ENCODE data around the gene USP35.
A peak's percentile ranks its signal among the peaks of the same experiment; 100 is the strongest.

The USP35 gene

DNA sequence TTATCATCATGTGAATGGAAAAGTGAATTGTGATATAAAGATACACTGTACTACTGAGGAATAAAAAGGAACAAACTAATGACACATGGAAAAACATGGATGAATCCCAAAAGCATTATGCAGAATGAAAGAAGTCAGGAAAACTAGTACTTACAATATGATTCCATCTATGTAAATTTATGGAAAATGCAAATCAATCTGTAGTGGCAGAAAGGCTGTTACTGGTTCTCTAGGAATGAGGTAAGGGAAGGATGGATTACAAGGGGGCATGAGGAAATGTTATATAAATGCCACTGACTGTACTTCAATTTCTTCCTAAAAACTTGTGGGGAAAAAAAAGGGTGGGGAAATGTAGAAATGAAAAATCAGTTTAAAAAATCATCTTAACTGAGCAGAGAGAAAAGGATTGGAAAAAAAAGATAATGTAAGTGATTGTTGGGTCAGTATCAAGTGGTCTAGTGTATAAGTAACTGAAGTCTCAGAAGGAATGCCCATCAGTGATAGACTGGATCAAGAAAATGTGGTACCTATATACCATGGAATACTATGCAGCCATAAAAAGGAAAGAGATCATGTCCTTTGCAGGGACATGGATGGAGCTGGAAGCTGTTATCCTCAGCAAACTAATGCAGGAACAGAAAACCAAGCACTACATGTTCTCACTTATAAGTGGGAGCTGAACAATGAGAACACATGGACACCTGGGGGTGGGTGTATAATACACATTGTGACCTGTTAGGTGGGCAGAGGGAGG lies 48.8 kb downstream of the USP35 start:
- no peak for DNase-seq (ENCODE audit: low spot score)

DNA sequence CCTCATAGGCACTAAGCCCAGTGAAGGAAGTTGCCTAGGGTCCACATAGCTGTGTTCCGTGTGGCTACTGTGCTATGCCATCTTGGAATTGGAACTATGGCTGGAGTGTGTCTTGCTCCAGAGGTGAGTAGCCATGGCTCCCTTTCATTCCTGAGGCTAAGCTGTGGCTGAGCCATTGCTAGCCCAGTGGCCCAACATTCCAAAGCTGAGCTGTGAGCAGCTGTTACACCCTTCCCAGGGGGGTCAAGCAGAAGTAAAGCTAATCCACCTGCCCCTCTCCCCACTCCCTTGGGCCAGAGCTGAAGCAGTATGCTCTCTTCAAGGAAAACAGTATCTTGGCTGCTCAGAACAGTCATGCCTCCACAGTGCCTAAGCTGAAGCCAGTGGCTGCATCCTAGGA lies 51.1 kb downstream of the USP35 start:
- DNase-seq (ENCODE audit: low spot score): no peak

DNA sequence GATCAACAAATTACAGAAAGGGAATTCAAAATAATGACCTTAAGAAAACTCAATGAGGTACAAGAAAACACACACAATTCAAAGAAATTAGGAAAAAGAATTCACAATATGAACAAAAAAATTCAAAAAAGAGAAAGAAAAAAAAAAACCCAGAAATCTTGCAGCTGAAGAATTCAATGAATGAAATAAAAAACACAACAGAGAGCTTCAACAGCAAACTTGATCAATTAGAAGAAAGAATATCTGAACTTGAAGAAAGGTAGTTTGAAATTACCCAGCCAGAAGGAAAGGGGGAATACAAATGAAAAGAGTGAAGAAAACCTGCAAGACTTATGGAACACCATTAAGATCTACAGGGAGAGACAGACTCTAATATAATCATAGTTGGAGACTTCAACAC lies 52.8 kb downstream of the USP35 start:
- no peak for DNase-seq (ENCODE audit: low spot score)

DNA sequence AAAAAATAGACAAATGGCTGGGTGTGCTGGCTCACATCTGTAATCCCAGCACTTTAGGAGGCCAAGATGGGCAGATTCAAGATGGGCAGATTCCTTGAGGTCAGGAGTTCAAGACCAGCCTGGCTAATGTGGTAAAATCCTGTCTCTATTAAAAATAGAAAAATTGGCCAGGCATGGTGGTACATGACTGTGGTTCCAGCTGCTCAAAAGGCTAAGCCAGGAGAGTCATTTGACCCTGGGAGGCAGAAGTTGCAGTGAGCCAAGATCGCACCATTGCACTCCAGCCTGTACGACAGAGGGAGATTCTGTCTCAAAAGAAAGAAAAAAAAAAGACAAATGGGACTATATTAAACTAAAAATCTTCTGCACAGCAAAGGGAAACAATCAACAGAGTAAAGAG lies 55.4 kb downstream of the USP35 start:
- no peak for DNase-seq (ENCODE audit: low spot score)

DNA sequence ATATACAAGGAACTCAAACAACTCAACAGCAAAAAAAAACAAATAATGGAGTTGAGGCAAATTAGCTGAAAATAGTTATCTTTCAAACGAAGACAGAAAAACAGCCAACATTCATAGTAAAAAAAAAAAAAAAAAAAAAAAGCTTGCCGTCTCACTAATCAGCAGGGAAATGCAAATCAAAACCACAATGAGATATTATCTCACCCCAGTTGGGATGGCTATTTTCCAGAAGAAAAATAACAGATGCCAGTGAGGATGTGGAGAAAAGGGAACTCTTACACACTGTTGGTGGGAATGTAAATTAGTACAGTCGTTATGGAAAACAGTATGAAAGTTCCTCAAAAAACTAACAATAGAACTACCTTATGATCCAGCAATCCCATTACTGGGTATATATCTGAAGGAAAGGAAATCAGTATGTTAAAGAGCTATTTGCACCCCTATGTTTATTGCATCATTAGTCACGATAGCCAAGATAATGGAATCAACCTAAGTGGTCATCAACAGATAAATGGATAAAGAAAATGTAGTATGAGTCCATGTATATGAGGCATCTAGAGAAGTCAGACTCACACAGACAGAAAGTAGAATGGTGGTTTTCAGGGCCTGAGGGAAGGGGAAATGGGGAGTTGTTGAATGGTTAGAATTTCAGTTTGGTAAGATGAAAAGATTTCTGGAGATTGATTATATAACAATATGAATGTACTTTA lies 56.0 kb downstream of the USP35 start:
- peak; percentile 64 for DNase-seq (ENCODE audit: low spot score)

DNA sequence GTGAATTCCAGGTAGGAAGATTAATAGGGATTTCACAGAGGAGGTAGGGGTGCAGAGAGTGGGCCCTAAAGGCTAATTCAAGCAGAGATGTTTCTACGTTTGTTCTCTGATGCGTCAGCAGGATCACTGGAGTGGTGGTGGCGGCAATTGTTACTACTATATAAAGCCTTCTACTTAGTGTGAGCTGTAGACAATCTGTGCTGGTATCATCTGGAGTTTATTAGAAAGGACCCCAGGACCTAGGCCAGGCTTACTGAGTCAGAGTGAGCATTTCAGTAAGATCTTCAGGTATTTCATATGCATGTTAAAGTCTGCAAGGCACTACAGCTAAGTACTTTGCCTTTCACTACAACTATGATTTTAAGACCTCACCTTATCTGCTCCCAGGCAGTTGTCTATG lies 59.5 kb downstream of the USP35 start:
- DNase-seq (ENCODE audit: low spot score): no peak

DNA sequence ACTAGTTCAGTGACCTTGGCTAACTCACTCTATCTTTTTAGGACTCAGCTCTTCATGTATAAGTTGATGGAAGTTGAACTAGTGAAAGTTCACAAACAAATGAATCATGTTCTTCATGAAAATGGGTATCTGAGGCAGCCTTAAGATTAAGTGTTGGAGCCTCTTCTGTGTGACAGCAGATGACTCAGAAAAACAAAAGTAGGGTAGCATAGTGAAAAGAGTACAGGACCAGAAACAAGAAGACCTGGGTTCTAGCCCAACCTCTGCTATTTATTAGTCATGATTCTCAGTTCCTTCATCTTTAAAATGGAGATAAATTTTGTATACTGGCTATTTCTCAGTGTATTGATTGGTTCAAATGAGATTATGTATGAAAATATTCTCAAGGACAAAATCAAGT lies 60.2 kb downstream of the USP35 start:
- no peak for DNase-seq (ENCODE audit: low spot score)

DNA sequence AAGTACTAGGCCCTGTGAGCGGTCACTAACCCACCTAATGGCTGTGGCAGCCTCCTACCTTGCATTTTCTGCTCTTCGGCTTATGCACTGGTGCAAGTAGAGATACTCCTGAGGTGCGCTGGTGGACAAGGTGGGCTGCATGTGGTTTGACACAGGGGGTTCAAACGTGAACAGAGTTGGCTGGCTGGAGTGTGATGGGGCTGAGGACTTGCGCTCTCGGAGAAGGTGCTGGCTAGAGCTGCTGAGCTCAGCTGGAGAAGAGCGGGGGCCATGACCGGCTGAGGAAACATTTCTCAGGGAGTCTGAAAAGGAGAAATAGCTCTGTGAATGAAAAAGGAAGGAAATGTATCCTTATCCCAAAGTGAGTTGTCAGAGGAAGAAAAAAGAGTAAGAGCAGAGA lies 61.4 kb downstream of the USP35 start:
- no peak for DNase-seq (ENCODE audit: low spot score)

DNA sequence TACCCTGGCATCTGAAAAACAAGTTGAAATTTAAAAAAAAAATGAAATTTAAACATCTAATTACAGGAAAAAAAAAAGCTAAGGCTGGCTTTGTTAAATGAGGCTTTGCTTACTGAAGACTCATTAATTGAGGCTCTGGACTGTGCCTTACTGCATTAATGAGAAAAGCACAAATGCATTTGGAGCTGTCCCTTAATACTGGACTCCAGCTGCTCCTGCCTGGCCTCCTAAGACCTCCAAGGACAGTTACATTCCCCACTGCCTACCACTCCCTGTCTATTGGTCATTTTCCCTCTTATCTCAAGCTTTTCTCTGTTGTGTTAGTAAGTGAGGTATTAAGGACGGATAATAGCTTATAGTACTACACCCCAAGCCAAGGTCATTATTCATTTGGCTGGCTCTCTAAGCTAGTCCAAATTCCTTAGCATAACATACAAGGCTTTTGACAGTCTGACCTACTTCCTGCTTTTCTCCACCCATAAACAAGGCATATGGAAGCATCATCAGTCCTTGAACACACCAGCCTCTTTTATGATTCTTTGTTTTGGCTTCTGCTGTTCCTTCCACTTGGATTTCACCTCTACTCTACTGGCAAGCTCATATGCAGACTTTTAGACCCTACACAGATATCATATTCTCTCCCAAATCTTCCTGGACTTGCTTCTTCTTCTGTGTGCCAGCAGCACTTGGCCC lies 62.5 kb downstream of the USP35 start:
- DNase-seq (ENCODE audit: low spot score): no peak

DNA sequence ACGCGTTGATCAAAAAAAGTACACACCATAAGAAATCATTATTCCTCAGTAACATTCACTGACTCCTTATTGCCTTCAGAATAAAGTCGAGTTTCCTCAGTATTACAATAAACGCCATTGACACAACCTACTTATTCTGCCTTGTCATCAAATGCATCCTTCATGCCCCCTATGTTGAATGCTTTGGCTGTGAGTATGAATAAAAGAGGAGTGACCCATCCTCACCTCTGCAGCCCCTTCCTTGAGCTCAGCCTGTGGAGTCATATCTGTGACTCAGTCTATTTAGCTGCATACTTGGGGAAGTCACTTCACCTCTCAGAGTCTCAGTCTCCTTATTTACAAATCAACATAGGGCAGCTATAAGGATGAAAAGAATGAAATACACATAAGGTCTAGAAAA lies 65.1 kb downstream of the USP35 start:
- DNase-seq (ENCODE audit: low spot score): no peak

DNA sequence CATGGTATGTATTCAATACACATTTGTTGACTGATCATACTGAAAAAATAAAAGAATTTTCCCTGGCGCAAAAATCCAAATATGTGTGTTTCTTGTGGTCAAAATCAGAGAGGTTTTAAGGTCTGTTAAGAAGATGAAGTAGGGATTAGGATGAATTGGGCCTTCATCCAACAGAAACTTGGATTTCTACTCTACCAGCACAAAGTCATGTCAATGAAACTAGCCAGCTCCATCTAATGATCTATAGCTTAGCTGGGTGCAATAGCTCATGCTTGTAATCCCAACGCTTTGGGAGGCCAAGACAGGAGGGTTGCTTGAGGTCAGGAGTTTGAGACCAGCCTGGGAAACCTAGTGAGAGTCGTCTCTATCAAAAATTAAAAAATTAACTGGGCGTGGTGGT lies 65.5 kb downstream of the USP35 start:
- no peak for DNase-seq (ENCODE audit: low spot score)

DNA sequence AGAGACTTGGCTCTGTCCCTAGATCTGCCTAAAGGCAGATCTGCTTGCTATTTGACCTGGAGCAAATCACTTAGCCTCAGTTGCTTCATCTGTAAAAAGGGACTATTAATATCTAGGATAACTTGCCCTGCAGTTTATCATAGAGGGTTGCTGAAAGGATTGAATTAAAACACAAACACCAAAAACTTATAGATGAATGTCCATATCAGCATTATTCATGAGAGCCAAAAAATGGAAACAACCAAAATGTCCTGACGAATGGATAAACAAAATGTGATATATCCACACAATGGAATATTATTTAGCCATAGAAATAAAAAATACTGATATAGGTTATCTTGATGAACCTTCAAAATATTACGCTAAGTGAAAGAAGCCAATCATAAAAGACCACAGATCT lies 67.2 kb downstream of the USP35 start:
- DNase-seq (ENCODE audit: low spot score): no peak

DNA sequence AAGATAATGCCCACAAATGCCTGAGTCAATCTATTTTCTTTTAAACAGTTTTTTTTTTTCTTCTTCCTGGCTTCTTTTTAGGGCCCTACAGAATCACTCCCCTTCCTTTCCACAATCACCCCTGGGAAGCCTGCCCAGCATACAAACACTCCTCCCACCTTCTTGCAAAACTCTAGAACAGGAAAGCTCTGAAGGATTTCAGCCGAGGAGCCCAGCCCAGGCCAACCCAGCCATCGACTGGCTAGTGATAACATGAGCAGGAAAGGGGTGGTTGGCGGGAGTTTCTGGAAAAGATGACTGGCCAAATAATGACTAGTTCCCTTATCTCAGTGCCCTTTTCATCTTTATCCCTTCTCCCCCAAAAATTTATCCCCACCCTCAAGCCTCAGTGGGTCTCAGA lies 68.2 kb downstream of the USP35 start:
- no peak for DNase-seq (ENCODE audit: low spot score)

DNA sequence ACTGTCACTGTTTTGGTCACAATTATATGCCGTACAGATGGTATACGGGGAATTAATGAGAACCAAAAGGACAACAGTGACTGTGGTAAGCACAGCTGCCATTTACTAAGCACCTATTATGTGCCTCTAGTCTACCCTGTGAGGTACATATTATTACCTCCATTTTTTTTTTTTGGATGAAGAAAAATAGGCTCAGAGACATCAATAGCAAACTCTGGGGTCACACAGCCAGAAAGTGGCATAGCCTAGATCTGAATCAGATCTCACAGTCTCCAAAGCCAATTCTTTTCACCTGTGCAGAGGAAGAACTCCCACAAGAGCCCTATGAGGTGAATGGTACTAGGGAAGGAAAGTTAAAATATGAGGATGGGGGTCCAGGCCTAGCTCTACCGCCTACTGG lies 68.9 kb downstream of the USP35 start:
- DNase-seq (ENCODE audit: low spot score): no peak

DNA sequence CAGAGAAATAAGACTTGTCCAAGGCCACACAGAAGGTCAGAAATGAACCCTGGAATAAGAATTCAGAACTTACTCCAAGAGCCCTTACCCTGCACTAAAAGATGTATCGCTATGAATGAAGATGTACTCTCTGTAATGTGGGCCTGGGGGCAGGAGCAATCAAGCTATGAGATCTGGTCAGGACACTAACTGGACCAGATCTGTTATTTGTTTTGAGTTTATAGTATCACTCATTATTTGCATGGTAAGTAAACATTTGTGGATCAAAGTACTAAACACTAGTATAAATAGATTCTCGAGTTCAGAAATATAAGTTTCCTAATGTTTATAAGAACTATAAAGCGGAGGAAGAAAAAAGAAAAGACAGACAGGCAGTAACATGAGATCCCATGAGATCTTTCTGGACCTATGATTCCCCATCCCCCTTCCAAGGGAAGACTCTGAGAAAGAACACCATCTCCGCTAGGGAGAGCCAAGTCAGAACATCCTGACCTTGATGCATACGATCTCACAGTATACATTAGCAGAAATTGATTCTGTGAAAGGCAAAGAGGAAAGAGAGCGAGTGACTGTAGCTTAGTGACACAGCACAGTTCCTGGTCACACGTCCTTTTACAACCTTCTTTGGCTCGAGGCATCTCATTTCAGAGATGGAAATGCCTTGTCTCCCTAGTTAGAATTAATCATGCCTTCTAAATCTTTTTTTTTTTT lies 71.2 kb downstream of the USP35 start:
- DNase-seq (ENCODE audit: low spot score): no peak

DNA sequence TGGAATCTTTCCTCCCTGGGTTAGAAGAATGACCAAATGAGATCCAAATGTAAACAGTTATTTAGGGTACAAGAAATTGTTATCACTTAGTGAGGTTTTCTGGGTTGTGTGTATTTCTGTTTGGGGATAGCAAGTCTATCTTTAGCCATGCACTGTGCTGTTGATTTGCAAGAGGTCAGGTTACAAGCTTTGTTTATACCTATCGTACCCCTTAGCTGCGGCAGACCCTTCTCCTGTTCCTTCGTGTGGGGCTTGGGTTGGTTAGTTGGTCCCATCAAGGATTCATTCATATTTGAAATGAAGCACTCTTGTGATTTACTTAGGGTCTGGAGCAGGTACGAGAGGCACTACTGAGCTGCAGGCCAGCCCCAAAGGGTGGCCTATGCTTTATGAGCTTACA lies 72.6 kb downstream of the USP35 start:
- DNase-seq (ENCODE audit: low spot score): no peak

DNA sequence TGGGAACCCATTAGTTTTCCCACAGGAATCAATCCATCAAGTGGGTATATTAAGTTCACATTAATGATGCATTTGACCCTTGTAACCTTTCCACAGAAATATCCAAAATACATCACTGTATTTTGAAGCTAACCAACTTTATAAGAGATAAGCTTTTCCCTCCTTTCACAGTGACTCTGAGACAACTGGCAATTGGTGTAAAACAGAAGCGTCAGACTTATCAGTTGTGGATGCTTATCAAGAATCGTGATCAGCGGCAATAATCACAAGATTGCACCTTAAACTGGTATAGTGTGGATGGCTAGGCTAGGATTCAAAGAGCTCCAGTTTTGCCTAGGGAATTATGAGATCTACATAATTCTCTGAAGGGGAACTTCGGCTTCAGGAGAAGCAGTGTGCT lies 73.1 kb downstream of the USP35 start:
- DNase-seq (ENCODE audit: low spot score): no peak

DNA sequence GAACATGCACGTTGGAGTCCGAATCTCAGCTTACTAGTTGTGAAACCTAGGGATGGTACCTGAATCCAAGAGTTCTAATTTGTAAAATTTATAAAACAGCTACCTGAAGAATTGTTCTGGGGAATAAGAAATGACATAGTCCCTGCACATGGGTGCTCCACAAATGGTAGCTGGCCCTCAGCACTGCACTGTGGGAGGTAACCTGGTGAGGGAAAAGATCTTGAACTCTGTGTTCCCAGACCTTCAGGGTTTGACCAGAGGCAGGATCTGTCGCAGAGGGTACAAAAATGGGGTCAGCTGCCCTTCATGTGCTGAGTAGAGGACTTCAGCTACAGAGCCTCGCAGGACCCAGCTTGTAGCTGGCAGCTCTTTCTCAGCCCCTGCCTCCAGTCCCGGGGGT lies 73.5 kb downstream of the USP35 start:
- DNase-seq (ENCODE audit: low spot score): no peak

DNA sequence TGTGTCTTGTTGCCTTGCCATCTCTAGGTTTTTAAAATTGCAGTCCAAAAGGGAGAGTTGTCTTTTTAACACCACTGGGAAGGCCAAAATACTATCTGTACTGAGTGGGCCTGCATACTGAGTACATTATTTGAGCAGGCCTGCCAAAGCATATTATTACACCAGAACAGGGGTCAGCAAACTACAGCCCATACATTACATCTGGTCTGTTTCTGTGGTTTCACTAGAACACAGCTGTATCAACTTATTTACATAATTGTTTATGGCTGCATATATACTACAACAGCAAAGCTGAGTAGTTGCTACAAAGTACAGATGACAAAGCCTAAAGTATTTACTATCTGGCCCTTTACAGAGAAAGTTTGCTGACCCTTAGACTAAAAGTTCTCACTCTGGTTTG lies 74.0 kb downstream of the USP35 start:
- DNase-seq (ENCODE audit: low spot score): no peak

All from globus pallidus (tissue), 1 donor.